T47D (cell line): Measurements from ENCODE around the gene GSTM4.
A peak's percentile ranks its signal among the peaks of the same experiment; 100 is the strongest.

Experiments
- DNase-seq, 2 experiments: peaks; one replicate each; pipeline versions ENCODE4 v3.0.0 to v3.0.0-alpha.2; 2011 to 2012; ENCODE audit warnings: low read depth in 1 of 2, low spot score in 1 of 2
- JUND ChIP-seq: IDR thresholded peaks from 2 replicates; pipeline ENCODE4 v1.6.1; 2012; ENCODE audit warnings: low read depth
- in situ Hi-C: cut with HindIII; loops from 2 replicates; pipeline ENCODE4 v1.10.0; 2016; ENCODE audit warnings: low sequenced_read_pairs, low pct_unique_long_range_greater_than_20kb

Gene GSTM4

GRCh38 chr1:109655615-109656519 lies at the start of gene GSTM4:
TSS of gene GSTM4 (plus strand) at chr1:109656099. CDS start at chr1:109656390, 291 bp downstream.
- TF ChIP-seq JUND: no peak
- in situ Hi-C loops: no loop called here
- DNase-seq: peak; percentile 62 to 72

DNA sequence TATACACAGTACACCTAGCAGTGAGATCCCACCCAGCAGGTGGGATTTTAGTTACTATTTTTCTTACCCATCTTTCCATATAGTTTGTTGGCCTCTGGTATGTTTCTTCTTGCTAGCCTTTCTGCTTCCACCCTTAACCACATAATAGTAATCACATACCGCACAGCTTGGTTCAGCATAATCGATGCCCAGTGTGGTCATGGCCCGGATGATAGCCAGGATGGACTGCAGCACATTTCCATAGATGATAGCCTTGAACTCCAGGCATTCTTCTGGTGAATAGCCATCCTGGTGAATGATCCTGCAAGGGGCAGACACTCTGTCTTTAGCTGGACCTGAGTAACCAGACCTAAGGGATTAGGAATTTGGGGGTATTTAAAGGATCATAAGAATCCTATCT lies 46.0 kb upstream of the GSTM4 start:
- in situ Hi-C loops: no loop called here
- no peak for DNase-seq
- TF ChIP-seq JUND: no peak

GRCh38 chr1:109610609-109611307 lies 45.1 kb upstream of the GSTM4 start:
- TF ChIP-seq JUND: no peak
- in situ Hi-C loops: no loop called here
- DNase-seq: peak in 1 of 2 experiments; percentile 19

GRCh38 chr1:109611308-109611990 lies 44.5 kb upstream of the GSTM4 start:
- no peak for TF ChIP-seq JUND
- DNase-seq: no peak
- in situ Hi-C loops: no loop called here

GRCh38 chr1:109613361-109614147 lies 42.3 kb upstream of the GSTM4 start:
- in situ Hi-C loops: no loop called here
- DNase-seq: no peak
- TF ChIP-seq JUND: no peak

GRCh38 chr1:109615879-109616278 lies 40.0 kb upstream of the GSTM4 start:
- in situ Hi-C loops: no loop called here
- DNase-seq: no peak
- no peak for TF ChIP-seq JUND

DNA sequence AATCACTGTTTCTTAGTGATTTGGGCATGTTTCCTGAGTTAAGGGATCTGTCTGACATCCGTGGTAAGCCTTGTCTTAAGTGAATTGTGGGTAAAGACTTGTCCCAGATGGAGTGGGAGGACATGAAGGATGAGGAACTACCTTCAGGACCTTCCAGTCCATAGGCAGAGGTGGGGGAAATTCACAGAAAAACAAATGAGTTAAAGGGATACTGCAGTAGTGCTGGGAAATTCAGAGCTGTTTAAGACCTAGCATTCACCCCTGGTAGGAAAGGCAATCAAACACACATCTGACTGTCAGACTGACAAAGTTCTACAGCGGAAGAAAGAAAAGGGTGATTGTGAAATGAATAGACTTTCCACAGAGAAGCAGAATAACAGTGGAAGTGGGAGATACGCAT lies 39.5 kb upstream of the GSTM4 start:
- no peak for TF ChIP-seq JUND
- no peak for DNase-seq
- in situ Hi-C loops: no loop called here

GRCh38 chr1:109617291-109617801 lies 38.6 kb upstream of the GSTM4 start:
- DNase-seq: no peak
- no peak for TF ChIP-seq JUND
- in situ Hi-C loops: no loop called here

DNA sequence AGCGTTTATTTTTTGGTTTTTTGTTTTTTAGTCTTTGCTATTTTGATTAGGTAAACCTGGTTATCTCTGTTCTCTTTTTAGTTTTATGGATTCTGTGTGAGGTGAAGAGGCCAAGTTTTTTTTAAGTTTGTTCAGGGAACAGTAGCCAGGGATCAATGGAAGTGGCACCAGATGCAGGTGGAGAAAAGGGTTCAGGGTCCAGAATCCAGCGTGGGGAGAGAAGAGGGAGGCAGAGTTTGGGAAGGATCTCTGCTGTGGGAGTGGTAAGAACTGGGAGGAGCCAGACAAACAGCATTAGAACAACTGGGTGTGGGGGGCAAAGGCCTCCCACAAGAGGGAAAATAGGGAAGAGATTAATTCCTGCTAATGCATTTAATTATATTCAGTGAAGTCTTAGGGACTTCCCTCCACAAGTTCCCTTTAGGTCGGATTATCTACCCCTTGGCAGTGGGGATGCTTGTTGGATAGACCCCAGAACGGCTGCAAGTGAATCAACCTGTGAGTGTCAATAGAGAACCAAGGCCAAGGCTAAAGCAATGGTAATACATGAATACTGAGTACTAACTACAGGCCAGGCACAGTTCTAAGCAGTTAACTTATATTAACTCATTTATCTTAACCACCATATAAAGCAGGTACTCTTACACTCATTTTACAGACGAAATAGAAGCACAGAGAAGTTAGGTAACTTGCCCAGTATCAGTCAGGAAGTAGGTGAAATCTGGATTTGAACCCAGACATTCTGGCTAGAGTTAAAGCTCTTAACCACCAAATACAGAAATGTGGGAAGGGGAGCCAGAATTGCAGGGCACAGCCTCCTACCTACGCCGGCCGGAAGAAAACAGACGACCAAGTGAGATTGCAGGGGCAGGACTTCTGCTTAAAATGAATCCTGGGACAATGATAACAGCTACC lies 37.0 kb upstream of the GSTM4 start:
- DNase-seq: no peak
- in situ Hi-C loops: no loop called here
- no peak for TF ChIP-seq JUND

GRCh38 chr1:109619576-109620400 lies 36.1 kb upstream of the GSTM4 start, which contains the start of the genes AMPD2 and GNAT2:
TSS of gene AMPD2 (plus strand) at chr1:109619837. CDS start at chr1:109621176, 1,339 bp downstream.
TSS of gene GNAT2 (minus strand) at chr1:109619616. CDS start at chr1:109612870, 6,746 bp downstream.
- DNase-seq: peak; percentile 39 to 51
- no peak for TF ChIP-seq JUND
- in situ Hi-C loops: no loop called here
